Lower leg skin (tissue), 3 donors: ENCODE results near the gene GRIP1.

ENCODE experiments used
- POLR2A ChIP-seq, 2 donors: fragments of 450-650 bp; IDR thresholded peaks; one replicate each; pipeline ENCODE4 v1.6.1; 2016 to 2017; ENCODE audit warnings: antibody characterized with exemption in 2 of 2, mild to moderate bottlenecking in 1 of 2, moderate library complexity in 1 of 2
- TF ChIP-seq, protein P1 (sequence below), 3 donors: fragments of 450-650 bp; IDR thresholded peaks; one replicate each; pipeline ENCODE4 v1.5.1; 2016; ENCODE audit warnings: antibody characterized with exemption in 3 of 3, mild to moderate bottlenecking in 3 of 3, moderate library complexity in 2 of 3

DNA sequence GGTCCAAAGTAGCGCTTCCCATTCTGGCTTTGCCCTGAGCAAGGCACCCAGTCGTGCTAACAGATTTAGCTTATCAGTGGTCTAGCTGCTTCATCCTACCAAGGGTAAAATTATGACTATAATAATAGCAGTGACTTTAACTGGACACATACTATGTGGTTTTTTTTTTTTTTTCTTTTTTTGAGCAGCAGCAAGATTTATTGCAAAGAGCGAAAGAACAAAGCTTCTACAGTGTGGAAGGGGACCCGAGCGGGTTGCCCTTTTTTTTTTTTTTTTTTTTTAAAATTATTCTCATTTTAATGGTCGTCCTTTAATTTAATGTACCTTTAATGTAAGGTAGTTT, 376.1 kb downstream of the GRIP1 start:
- TF ChIP-seq, protein P1, sequence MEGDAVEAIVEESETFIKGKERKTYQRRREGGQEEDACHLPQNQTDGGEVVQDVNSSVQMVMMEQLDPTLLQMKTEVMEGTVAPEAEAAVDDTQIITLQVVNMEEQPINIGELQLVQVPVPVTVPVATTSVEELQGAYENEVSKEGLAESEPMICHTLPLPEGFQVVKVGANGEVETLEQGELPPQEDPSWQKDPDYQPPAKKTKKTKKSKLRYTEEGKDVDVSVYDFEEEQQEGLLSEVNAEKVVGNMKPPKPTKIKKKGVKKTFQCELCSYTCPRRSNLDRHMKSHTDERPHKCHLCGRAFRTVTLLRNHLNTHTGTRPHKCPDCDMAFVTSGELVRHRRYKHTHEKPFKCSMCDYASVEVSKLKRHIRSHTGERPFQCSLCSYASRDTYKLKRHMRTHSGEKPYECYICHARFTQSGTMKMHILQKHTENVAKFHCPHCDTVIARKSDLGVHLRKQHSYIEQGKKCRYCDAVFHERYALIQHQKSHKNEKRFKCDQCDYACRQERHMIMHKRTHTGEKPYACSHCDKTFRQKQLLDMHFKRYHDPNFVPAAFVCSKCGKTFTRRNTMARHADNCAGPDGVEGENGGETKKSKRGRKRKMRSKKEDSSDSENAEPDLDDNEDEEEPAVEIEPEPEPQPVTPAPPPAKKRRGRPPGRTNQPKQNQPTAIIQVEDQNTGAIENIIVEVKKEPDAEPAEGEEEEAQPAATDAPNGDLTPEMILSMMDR (IDR thresholded peaks at IDR 0.05): no peak
- TF ChIP-seq POLR2A (IDR thresholded peaks at IDR 0.05): no peak
